Thoracic aorta endothelial cell (primary cell): ENCODE measurements around the gene NKX3-2. TPM values are rescaled to one million over a fixed set of nuclear protein-coding genes. Genes with fewer than 3 reads are reported as not detected.

Source experiments
- total RNA-seq: library from RNA; depleted of rRNA; stranded (reverse); fragments of >200 nt; gene quantifications from 2 replicates; pipeline ENCODE4 v1.2.3, GENCODE V29; 2012

Gene NKX3-2
- not detected in 2 replicates for total RNA-seq

DNA sequence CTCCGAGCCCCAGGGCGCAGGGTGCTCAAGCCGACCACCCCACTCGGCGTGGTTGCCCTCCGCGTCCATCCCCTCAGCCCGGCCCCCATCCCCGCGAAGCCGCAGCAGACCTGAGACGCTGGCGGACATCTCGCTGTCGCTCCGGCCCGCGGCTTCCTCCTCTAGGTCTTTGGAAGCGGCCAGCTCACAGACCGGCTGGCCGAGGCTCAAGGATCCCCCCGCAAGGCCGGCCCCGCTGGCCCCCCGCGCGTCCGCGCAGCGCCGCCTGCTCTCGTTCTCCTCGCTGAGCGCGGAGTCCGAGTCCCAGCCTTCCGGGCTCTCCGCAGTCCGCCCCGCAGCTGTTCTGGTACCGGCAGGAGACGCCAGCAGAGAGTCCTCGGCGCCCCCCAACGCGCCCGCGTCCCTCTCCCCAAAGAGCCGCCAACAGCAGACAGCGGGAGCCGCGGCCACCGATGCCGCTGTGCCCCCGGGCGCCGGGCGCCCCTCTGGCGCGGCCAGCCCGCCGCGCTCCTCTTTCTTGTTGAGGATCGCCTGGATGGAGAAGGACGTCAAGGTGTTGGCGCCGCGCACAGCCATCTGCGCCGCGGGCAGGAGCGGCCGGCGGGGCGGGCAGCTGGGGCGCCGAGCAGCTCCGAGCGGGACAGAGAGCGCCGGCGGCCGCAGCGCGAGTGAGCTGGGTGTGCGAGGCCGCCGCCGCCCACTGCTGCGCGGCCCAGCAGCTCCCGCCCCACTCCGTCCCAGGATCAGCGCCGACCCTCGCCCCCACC is at the start of gene NKX3-2:
Gene NKX3-2 (minus strand): TSS at position 670 of the 767 bp plus-strand sequence. CDS start 94 bp downstream, at position 576.

Other genes starting within 250 kb of the NKX3-2 start
- gene RAB28, start 60.2 kb downstream of the NKX3-2 start, total RNA-seq: 17.8 and 21.1 TPM in 2 replicates
- 40.1 and 43.0 TPM in 2 replicates for gene BOD1L1, start 83.2 kb upstream of the NKX3-2 start, total RNA-seq